ENCODE measurements around the gene KRTAP4-11.
"Not testable (repeated sequence)": the region's sequence is repeated elsewhere in the genome, so short reads cannot be mapped to it uniquely, and the experiment has no call there.

KRTAP4-11 gene

DNA sequence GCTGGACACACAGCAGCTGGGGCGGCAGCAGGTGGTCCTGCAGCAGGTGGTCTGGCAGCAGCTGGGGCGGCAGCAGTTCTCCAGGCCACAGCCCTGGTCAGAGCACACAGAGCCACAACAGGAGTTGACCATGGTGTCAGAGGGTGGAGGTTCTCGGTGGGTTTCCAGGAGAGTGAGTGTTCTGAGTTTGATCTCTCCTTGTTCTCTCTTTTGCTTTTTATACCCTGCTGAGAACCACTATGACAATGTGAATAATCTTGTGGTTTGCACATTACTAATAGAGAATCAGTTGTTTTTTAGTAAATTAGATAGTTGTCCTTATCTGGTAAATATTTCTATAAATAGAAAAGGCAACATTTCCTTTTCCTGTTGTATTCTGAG, 5.8 kb upstream of the KRTAP4-11 start, which contains the start of gene KRTAP4-12:
KRTAP4-12 (minus strand) TSS at position 192 of the 381 bp plus-strand sequence; CDS start at position 132, 60 bp downstream.
- DNase-seq (ENCODE audit: low read depth in 2 of 2), result not testable (repeated sequence)

DNA sequence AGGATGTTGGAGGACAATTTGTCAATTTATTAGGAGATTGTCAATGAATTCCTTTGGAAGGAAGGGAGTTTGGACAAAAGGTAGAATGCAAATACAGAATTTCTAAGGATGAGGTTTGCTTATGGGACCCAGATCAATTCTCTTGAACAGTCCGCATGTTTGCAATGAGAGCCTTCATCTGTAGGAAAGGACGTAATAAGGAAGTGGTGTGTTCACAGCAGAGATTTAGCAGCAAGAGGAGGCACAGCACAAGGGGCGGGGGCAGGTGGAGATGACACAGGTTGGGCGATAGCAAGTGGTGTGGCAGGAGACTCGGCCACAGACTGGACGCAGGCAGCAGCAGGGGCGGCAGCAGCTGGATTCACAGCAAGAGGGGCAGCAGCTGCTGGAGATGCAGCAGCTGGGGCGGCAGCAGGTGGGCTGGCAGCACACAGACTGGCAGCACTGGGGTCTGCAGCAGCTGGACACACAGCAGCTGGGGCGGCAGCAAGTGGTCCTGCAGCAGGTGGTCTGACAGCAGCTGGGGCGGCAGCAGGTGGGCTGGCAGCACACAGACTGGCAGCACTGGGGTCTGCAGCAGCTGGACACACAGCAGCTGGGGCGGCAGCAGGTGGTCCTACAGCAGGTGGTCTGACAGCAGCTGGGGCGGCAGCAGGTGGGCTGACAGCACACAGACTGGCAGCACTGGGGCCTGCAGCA, 5.3 kb upstream of the KRTAP4-11 start:
- not testable (repeated sequence) for DNase-seq (ENCODE audit: low read depth in 2 of 2)

DNA sequence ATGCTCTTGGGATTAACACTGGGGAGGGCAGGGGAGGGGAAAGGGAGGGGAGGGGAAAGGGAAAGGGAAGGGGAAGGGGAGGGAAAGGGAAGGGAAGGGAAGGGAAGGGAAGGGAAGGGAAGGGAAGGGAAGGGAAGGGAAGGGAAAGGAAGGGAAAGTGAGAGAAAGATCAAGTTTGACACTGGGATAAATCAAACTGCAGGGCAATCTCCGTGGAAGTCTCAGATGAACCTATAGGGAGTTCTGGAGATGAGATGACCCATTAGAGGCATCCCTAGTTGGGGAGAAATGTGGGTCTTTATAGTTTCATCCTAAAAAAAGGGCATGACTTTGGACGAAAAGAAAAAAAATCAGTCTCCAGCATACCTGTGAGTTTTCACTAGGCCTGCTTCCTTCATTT, 3.6 kb upstream of the KRTAP4-11 start:
- no peak for DNase-seq (ENCODE audit: low read depth in 2 of 2)

DNA sequence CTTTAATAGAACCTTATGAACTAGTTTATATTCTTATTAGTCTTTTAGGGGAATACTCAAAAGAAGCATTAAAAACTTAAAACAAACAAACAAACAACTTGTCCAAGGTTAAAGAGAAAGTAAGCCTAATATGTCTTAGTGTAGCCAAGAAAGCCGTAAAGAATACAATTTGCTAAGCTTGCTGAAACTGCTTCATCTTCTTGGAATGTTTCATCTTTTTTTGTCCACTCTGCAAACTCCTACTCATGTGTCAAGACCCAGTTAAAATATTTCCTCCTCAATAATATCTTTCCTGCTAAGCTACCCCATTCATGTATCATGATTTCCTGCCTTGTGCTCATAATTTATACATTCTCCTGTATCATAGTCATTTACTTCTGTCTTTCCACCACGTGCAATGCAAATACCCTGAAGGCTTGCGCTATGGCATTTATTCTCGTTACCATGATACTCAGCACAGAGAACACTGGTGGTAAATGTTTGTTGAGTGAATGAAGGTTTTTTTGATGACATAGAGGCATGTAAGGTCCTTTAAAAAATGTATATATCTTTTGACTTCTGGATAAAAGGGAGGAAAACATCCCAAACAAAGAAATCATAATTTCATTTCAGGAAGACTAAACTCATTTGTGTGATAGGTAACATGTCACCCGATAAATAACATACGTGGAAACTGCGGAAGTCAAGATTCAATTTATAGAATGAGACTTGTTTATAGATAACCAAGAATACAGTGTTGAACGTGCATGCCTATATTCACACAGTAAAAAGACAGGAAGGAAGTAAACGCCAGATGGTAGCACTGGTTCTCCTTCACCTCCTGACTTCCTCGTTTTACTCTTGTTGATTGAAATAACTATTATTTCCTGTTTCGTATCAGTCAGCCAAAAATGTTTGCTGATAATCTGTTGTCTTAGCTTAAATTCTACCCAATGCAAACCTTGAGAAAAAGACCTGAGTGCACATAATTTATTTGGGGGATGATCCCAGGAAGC, 1.8 kb upstream of the KRTAP4-11 start:
- not testable (repeated sequence) for DNase-seq (ENCODE audit: low read depth in 2 of 2)

- DNase-seq (ENCODE audit: low read depth in 2 of 2), result no peak
These were observed 548 bp upstream of the KRTAP4-11 start for GRCh38 chr17:41118721-41119120.

DNA sequence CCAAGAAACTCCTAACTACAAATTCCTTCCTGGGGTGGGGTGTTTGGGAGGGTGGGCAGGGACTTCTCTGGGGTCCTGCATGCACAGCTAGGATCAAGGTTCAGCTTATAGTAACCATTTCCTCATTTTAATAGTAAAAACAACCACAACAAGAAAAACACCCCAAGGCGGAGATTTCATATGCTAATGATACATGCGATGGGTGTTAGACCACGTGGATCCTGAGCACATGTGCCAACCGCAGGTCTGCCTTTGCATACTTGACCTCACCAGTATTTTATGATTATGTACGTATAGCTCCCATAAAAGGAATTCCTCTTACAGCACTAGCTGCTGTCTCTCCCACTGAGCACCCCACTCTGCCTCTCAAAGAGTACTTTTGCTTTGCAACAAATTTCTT, 1.9 kb downstream of the KRTAP4-11 start:
- no peak for DNase-seq (ENCODE audit: low read depth in 2 of 2)

- DNase-seq (ENCODE audit: low read depth in 2 of 2), result no peak
These were observed 6.9 kb downstream of the KRTAP4-11 start for GRCh38 chr17:41111151-41111885.

- DNase-seq (ENCODE audit: low read depth in 2 of 2), result not testable (repeated sequence)
These were observed 9.3 kb downstream of the KRTAP4-11 start for GRCh38 chr17:41108728-41109386.

DNA sequence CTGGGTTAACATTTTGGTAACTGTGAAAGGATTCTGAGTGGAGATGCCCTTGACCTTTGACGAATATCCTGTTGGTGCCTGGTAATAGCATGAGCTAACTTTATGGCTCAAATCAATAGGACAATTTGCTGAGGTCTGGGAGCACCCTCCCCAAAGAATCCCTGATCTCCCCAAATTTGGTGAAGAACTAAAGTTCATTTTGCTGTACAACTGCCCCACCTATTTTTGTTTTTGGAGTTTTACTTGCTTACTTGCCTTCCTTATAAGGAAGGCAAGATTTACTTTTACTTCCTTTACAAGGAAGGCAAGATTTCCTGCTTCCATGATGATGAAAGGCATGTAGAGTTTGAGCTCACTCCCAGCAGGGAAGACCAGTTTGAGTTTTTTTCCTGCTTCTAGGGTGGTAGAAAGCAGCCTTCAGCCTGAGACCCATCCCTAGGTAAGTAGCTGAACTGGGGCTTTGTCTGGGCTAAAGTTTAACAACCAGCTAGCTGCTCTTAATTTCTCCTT, 10.2 kb downstream of the KRTAP4-11 start:
- no peak for DNase-seq (ENCODE audit: low read depth in 2 of 2)

DNA sequence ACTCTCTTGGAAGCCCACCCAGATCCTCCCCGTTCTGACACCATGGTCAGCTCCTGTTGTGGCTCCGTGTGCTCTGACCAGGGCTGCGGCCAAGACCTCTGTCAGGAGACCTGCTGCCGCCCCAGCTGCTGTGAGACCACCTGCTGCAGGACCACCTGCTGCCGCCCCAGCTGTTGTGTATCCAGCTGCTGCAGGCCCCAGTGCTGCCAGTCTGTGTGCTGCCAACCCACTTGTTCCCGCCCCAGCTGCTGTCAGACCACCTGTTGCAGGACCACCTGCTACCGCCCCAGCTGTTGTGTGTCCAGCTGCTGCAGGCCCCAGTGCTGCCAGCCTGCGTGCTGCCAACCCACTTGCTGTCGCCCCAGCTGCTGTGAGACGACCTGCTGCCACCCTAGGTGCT, 12.8 kb downstream of the KRTAP4-11 start, which contains the start of gene KRTAP4-9:
KRTAP4-9 (plus strand) TSS at position 43 of the 400 bp plus-strand sequence; CDS start at position 43, 0 bp downstream.
- DNase-seq (ENCODE audit: low read depth in 2 of 2), result not testable (repeated sequence)

DNA sequence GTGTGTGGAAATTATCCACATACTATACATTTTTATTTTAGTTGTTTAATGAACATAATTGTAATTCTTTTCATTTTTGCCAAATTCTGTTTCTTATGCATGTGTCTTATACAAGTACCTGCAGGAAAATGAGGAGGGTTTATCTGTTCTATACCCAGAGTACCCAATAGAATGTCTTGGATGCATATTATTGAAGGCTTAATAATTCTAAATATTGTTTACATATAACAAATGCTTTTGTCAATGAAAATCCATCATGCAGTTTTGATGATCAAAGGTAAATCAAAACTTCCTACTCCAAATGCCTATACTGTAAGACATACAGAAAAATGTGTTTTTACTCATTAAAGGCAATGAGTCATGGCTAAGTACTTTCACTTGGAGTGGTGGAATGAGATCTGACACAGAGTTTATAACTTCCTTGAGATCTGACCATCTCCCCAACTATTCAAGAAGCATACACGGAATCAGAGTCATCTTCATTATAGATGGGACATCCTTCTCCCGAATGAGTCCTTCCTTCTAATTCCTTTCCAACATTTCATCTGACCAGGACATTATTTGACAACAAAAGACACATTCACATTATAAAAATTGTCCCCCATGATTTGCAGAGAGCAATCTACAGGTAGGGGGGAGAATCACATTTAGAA, 13.7 kb downstream of the KRTAP4-11 start:
- DNase-seq (ENCODE audit: low read depth in 2 of 2), result not testable (repeated sequence)

DNA sequence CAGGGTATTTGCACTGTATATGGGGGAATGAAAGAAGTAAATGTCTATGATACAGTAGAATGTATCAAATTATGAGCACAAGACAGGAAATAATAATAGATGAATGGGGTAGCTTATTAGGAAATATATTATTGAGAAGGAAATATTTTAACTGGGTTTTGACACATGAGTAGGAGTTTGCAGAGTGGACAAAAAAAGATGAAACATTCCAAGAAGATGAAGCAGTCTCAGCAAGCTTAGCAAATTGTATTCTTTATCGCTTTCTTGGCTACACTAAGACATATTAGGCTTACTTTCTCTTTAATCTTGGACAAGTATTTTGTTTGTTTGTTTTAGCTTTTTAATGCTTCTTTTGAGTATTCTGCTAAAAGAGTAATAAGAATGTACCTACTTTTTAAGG, 14.3 kb downstream of the KRTAP4-11 start:
- no peak for DNase-seq (ENCODE audit: low read depth in 2 of 2)

DNA sequence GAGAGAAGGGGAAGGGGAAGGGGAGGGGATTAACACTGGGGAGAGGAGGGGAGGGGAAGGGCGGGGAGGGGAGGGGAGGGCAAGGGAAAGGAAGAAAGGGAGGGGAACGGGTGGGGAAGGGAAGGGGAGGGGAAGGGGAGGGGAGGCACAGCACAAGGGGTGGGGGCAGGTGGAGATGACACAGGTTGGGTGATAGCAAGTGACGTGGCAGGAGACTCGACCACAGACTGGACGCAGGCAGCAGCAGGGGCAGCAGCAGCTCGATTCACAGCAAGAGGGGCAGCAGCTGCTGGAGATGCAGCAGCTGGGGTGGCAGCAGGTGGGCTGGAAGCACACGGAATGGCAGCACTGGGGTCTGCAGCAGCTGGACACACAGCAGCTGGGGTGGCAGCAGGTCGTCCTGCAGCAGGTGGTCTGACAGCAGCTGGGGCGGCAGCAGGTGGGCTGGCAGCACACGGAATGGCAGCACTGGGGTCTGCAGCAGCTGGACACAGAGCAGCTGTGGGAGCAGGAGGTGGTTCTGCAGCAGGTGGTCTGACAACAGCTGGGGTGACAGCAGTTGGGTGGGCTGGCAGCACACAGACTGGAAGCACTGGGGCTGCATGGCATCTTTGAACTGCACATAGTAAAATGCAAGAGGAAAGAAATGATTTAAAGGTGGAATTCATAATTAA, 16.4 kb downstream of the KRTAP4-11 start, which contains the start of gene KRTAP4-16:
KRTAP4-16 (minus strand) TSS at position 624 of the 674 bp plus-strand sequence; CDS start at position 624, 0 bp downstream.
- DNase-seq (ENCODE audit: low read depth in 2 of 2), result no peak

DNA sequence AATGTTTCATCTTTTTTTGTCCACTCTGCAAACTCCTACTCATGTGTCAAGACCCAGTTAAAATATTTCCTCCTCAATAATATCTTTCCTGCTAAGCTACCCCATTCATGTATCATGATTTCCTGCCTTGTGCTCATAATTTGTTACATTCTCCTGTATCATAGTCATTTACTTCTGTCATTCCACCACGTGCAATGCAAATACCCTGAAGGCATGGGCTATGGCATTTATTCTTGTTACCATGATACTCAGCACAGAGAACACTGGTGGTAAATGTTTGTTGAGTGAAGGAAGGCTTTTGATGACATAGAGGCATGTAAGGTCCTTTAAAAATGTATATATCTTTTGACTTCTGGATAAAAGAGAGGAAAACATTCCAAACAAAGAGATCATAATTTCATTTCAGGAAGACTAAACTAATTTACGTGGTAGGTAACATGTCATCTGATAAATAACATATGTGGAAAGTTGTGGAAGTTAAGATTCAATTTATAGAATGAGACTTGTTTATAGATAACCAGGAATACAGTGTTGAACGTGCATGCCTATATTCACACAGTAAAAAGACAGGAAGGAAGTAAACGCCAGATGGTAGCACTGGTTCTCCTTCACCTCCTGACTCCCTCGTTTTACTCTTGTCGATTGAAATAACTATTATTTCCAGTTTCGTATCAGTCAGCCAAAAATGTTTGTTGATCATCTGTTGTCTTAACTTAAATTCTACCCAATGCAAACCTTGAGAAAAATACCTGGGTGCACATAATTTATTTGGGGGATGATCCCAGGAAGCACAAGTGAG, 18.3 kb downstream of the KRTAP4-11 start:
- not testable (repeated sequence) for DNase-seq (ENCODE audit: low read depth in 2 of 2)

DNA sequence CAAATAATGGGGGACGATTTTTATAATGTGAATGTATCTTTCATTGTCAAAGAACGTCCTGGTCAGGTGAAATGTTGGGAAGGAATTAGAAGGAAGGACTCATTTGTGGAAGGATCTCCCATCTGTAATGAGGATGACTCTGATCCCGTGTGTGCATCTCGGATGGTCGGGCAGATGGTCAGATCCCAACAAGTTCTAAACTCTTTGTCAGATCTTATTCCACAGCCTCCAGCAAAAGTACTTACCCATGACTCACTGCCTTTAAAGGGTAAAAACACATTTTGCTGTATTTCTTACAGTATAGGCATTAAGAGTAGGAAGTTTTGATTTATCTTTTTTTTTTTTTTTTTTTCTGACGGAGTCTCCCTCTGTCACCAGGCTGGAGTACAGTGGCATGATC, 19.7 kb downstream of the KRTAP4-11 start:
- DNase-seq (ENCODE audit: low read depth in 2 of 2), result no peak

DNA sequence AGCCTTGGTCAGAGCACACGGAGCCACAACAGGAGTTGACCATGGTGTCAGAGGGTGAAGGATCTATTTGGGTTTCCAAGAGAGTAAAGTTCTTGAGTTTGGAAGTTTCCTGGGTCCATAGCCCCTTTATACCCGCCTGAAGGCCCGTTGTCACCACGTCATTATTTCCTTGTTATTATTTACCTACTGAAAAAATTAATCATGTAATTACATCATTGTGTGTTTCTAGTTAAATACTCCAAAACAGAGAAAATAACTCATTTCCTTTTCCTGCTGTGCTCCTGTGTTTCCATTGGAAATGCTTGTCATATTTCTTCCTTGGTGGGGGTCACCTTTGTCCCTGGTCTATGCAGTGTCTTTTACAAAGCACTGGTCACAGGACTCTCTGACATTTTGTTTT, 20.1 kb downstream of the KRTAP4-11 start, which contains the start of gene KRTAP4-8:
KRTAP4-8 (minus strand) TSS at position 101 of the 400 bp plus-strand sequence; CDS start at position 43, 58 bp downstream.
- no peak for DNase-seq (ENCODE audit: low read depth in 2 of 2)

- DNase-seq (ENCODE audit: low read depth in 2 of 2), result no peak
These were observed 22.1 kb downstream of the KRTAP4-11 start for GRCh38 chr17:41096055-41096454.

GRCh38 chr17:41088760-41089352, 29.3 kb downstream of the KRTAP4-11 start:
- DNase-seq (ENCODE audit: low read depth in 2 of 2), result not testable (repeated sequence)

Measured in stimulated activated CD8-positive, alpha-beta memory T cell treated with anti-CD3 and anti-CD28 coated beads, Interleukin-7, amount 100 ng/mL, for 1 hour (primary cell).